A673 (cell line): ENCODE measurements around the gene TMEM61. TPM values are rescaled to one million over a fixed set of nuclear protein-coding genes. Genes with fewer than 3 reads are reported as not detected.

Source experiments
- BruUV-seq: library from RNA; stranded (reverse); fragments of 400-500 nt; replicated peaks from 2 replicates; lab custom pipeline; 2021; lab: Mats Ljungman, UMichigan
- CTCF ChIA-PET: fragments of 300-600 bp; sonication (Branson Sonifier 250); formaldehyde crosslinking; loops from one replicate; lab custom pipeline; 2022; ENCODE audit warnings: antibody characterized with exemption; lab: Charles Lee
- POLR2A ChIA-PET: fragments of 300-600 bp; sonication (Branson Sonifier 250); formaldehyde crosslinking; loops from one replicate; lab custom pipeline; 2022; ENCODE audit warnings: antibody characterized with exemption; ENCODE audit not compliant: low non-redundant PET; lab: Charles Lee
- DNase-seq: peaks from one replicate; pipeline ENCODE4 v3.0.0-alpha.2; 2015; ENCODE audit warnings: low spot score
- H3K27ac ChIP-seq: fragments of 200-600 bp; sonication (generic); 2 replicates; pipeline ENCODE4 v1.5.1; 2016; ENCODE audit warnings: mixed run types, low read depth, mild to moderate bottlenecking, mixed read lengths, antibody characterized with exemption, low read length; ENCODE audit not compliant: poor library complexity, severe bottlenecking
- H3K27me3 ChIP-seq: fragments of 200-600 bp; sonication (generic); replicated peaks from 2 replicates; pipeline ENCODE4 v1.6.1; 2017; ENCODE audit warnings: mixed run types, low read depth, mild to moderate bottlenecking, mixed read lengths, antibody characterized with exemption, low read length; ENCODE audit not compliant: insufficient read depth, poor library complexity
- H3K36me3 ChIP-seq: fragments of 200-600 bp; sonication (generic); 2 replicates; pipeline ENCODE4 v1.6.1; 2016; ENCODE audit warnings: mixed run types, mild to moderate bottlenecking, mixed read lengths, antibody characterized with exemption, low read length; ENCODE audit not compliant: insufficient read depth, poor library complexity, severe bottlenecking
- H3K4me1 ChIP-seq: fragments of 200-600 bp; sonication (generic); 2 replicates; pipeline ENCODE4 v1.6.1; 2017; ENCODE audit warnings: mixed run types, mild to moderate bottlenecking, mixed read lengths, antibody characterized with exemption, low read length; ENCODE audit not compliant: insufficient read depth, poor library complexity, severe bottlenecking
- H3K4me3 ChIP-seq: fragments of 200-600 bp; sonication (generic); 2 replicates; pipeline ENCODE4 v1.5.1; 2016; ENCODE audit warnings: low read depth, mixed run types, mild to moderate bottlenecking, mixed read lengths, low read length; ENCODE audit not compliant: poor library complexity, severe bottlenecking
- H3K9me3 ChIP-seq: fragments of 200-600 bp; sonication (generic); 2 replicates; pipeline ENCODE4 v1.6.1; 2016; ENCODE audit warnings: mixed run types, low read depth, mild to moderate bottlenecking, mixed read lengths, antibody characterized with exemption, low read length; ENCODE audit not compliant: poor library complexity, severe bottlenecking
- EZH2 ChIP-seq: fragments of 200-600 bp; sonication (generic); IDR thresholded peaks from 2 replicates; pipeline ENCODE4 v1.6.1; 2017; ENCODE audit warnings: borderline replicate concordance, low read depth, mild to moderate bottlenecking, mixed read lengths, antibody characterized with exemption, low read length; ENCODE audit not compliant: poor library complexity, severe bottlenecking
- intact Hi-C: fragments of 100-400 bp; cut with micrococcal nuclease; formaldehyde crosslinking; loops from one replicate; pipeline ENCODE4 v1.10.0; 2022; ENCODE audit not compliant: unreplicated experiment
- total RNA-seq: library from RNA; stranded (reverse); gene quantifications from 2 replicates; pipeline ENCODE4 v1.2.3, GENCODE V29; 2021
- TF ChIP-seq, protein P1 (sequence below): fragments of 300-800, 200-600 bp; sonication (generic); conservative IDR thresholded peaks from 2 replicates; pipeline ENCODE4 v1.5.1; 2017; ENCODE audit warnings: low read depth, mild to moderate bottlenecking, antibody characterized with exemption, low read length, moderate library complexity, mixed read lengths

TMEM61 gene
- total RNA-seq, 1 experiment from 2014 or later: not detected

DNA sequence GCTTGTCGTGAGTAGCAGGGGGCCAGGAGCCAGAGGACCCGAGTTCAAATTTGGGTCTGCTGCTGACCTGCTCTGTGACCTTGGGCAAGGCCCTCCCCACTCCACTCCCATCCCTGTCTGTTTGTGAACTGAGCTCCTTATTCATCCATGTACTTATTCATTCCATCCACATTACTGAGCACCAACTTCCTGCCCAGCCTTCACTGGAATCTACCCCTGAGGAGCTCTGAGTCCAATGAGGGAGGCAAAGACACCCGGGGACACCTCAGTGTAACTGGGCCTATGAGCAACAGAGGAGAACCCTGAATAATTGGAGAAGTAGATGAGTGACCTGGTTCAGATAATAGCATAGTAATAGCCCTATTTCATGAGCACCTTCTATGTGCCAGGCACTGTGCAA lies 27.2 kb downstream of the TMEM61 start:
- no TSS peak for BruUV-seq
- ChIA-PET POLR2A (no interaction called here), CTCF (no interaction called here)
- no peaks in the 10 kb centered on the region for H3K36me3 ChIP-seq
- no peak overlapping the region for H3K4me3 ChIP-seq
- intact Hi-C loops: no loop called here
- no peaks in the 10 kb centered on the region for H3K27me3 ChIP-seq
- no peak overlapping the region for H3K27ac ChIP-seq
- DNase-seq: no peak
- no peaks in the 10 kb centered on the region for H3K9me3 ChIP-seq
- no peaks in the 10 kb centered on the region for H3K4me1 ChIP-seq
- TF ChIP-seq, protein P1, sequence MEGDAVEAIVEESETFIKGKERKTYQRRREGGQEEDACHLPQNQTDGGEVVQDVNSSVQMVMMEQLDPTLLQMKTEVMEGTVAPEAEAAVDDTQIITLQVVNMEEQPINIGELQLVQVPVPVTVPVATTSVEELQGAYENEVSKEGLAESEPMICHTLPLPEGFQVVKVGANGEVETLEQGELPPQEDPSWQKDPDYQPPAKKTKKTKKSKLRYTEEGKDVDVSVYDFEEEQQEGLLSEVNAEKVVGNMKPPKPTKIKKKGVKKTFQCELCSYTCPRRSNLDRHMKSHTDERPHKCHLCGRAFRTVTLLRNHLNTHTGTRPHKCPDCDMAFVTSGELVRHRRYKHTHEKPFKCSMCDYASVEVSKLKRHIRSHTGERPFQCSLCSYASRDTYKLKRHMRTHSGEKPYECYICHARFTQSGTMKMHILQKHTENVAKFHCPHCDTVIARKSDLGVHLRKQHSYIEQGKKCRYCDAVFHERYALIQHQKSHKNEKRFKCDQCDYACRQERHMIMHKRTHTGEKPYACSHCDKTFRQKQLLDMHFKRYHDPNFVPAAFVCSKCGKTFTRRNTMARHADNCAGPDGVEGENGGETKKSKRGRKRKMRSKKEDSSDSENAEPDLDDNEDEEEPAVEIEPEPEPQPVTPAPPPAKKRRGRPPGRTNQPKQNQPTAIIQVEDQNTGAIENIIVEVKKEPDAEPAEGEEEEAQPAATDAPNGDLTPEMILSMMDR: no peak
- TF ChIP-seq EZH2: no peak

DNA sequence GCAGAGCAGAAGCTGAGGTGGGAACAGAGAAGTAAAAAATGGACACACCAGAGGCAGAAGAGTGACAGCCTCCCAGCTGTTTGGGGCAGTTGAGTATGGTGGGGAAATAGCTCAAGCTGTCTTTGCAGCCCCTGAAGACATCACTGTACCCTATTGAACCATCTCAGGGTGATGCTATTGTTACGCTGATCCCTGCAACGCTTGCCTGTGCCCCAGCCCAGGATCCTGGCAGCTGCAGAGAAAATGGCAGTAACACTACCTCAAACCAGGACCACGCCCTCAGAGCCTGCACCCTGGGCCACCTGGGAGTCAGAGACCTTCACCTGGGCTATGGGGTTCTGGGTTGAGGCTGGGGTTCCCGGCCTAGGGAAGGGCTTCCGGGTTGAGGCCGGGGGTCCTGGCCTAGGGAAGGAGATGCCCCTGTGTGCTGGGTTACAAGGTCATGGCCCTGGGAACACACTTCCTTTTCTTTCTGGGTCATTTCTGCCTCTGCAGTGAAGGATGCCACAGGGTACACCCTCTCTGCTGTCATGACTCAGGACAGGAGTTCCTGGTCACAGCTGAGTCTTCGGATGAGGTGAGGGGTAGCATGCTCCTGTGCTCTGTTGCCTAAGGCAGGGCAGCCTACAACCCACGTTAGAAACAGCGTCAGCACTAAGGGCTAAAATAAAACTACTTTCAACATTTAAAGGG lies 29.9 kb downstream of the TMEM61 start:
- DNase-seq: no peak
- BruUV-seq: no TSS peak
- POLR2A ChIA-PET: no interaction called here
- intact Hi-C loops: no loop called here
- H3K36me3 ChIP-seq: no peaks in the 10 kb centered on the region
- H3K27me3 ChIP-seq: no peaks in the 10 kb centered on the region
- no peak overlapping the region for H3K4me3 ChIP-seq
- no peaks in the 10 kb centered on the region for H3K9me3 ChIP-seq
- no peaks in the 10 kb centered on the region for H3K4me1 ChIP-seq
- CTCF ChIA-PET: no interaction called here
- no peak overlapping the region for H3K27ac ChIP-seq
- TF ChIP-seq, protein P1: no peak
- no peak for TF ChIP-seq EZH2

DNA sequence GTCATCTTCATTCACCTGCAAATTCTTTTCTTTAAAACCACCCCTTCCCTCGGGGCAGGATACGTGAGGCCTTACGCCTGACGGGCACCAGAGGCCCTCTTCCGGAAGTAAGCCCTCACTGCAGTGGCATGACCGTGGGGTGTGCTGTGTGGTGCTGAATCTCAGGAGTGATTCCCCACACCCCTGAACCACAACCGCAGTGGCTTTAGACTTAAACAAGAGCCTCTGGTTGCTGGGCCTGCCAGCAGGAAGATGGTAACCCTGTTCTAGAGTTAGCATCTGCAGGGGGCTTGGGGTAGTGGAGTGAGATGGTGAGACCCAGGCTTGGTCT lies 30.4 kb downstream of the TMEM61 start:
- ChIA-PET POLR2A (no interaction called here), CTCF (no interaction called here)
- DNase-seq: no peak
- no peaks in the 10 kb centered on the region for H3K36me3 ChIP-seq
- H3K9me3 ChIP-seq: no peaks in the 10 kb centered on the region
- no peaks in the 10 kb centered on the region for H3K4me1 ChIP-seq
- H3K27me3 ChIP-seq: peaks cover under 1% of the 10 kb centered on the region
- TF ChIP-seq, protein P1: no peak
- no peak for TF ChIP-seq EZH2
- no peak overlapping the region for H3K27ac ChIP-seq
- no TSS peak for BruUV-seq
- no peak overlapping the region for H3K4me3 ChIP-seq
- intact Hi-C loops: no loop called here
